22Rv1 (cell line): ENCODE results near the gene CNTNAP2.

Experiments used
- CTCF ChIP-seq: fragments of 450-650 bp; IDR thresholded peaks from 2 replicates; pipeline ENCODE4 v1.5.1; 2017; ENCODE audit warnings: mild to moderate bottlenecking
- ZFX ChIP-seq: fragments of 450-650 bp; IDR thresholded peaks from 2 replicates; pipeline ENCODE4 v1.6.1; 2017; ENCODE audit warnings: antibody characterized with exemption, borderline replicate concordance

GRCh38 chr7:148093375-148094166 is 1977.0 kb downstream of the CNTNAP2 start:
- no peak for TF ChIP-seq CTCF
- TF ChIP-seq ZFX = no peak
